ENCODE data around the gene DIAPH3. TPM values are rescaled to one million over a fixed set of nuclear protein-coding genes. Genes with fewer than 3 reads are reported as not detected.
"Not testable (repeated sequence)": the region's sequence is repeated elsewhere in the genome, so short reads cannot be mapped to it uniquely, and the experiment has no call there.

DIAPH3 gene
- total RNA-seq, 3 donors from 2014 or later = 1.3 to 5.7 (median 3.1) TPM

GRCh38 chr13:60201286-60201685 is 37.6 kb upstream of the DIAPH3 start:
- no peak for ATAC-seq
- DNase-seq = no peak
- H3K36me3 ChIP-seq (ENCODE audit: low read depth) = no peaks in the 10 kb centered on the region
- no peak overlapping the region for H3K4me3 ChIP-seq
- H3K9me3 ChIP-seq = no peaks in the 10 kb centered on the region
- H3K4me1 ChIP-seq (ENCODE audit: low read depth) = no peaks in the 10 kb centered on the region
- no peak for TF ChIP-seq CTCF (IDR thresholded peaks at IDR 0.05)
- intact Hi-C loops (cut with DNase I, micrococcal nuclease) = no loop called here

GRCh38 chr13:60195893-60196292 is 32.2 kb upstream of the DIAPH3 start:
- H3K4me1 ChIP-seq (ENCODE audit: low read depth); DNase-seq; H3K36me3 ChIP-seq (ENCODE audit: low read depth); ATAC-seq; H3K9me3 ChIP-seq; intact Hi-C loops (cut with DNase I, micrococcal nuclease); H3K4me3 ChIP-seq: not testable (repeated sequence)

DNA sequence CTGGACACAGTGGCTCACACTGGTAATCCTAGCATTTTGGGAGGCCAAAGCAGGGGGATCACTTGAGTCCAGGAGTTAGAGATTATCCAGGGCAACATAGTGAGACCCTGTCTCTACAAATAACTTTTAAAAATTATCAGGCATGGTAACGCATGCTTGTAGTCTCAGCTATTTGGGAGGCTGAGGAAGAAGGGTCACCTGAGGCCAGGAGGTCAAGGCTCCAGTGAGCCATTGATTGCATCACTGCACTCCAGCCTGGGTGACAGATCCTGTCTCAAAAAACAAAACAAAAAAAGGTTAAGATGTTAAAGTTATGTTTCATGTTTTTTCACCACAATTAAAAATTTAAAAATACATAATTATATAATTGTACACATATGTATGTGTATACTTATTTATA is 19.2 kb upstream of the DIAPH3 start:
- no peak for ATAC-seq
- no peak for DNase-seq

GRCh38 chr13:60178327-60178726 is 14.6 kb upstream of the DIAPH3 start:
- ATAC-seq (no peak), DNase-seq (no peak)
- Histone ChIP-seq H3K36me3 (ENCODE audit: low read depth) (no peaks in the 10 kb centered on the region), H3K9me3 (no peaks in the 10 kb centered on the region), H3K4me3 (no peak overlapping the region), H3K4me1 (ENCODE audit: low read depth) (no peaks in the 10 kb centered on the region)
- intact Hi-C loops (cut with DNase I, micrococcal nuclease) = no loop called here
- no peak for TF ChIP-seq CTCF (IDR thresholded peaks at IDR 0.05)

More for the DNA sequence above, 19.2 kb upstream of the DIAPH3 start:
- TF ChIP-seq CTCF (IDR thresholded peaks at IDR 0.05) = no peak
- Histone ChIP-seq H3K36me3 (ENCODE audit: low read depth) (no peaks in the 10 kb centered on the region), H3K9me3 (no peaks in the 10 kb centered on the region), H3K4me1 (ENCODE audit: low read depth) (no peaks in the 10 kb centered on the region), H3K4me3 (no peak overlapping the region)
- intact Hi-C loops (cut with DNase I, micrococcal nuclease) = no loop called here

GRCh38 chr13:60175571-60175970 is 11.8 kb upstream of the DIAPH3 start:
- no peak for ATAC-seq
- Histone ChIP-seq H3K36me3 (ENCODE audit: low read depth) (no peaks in the 10 kb centered on the region), H3K9me3 (no peaks in the 10 kb centered on the region), H3K4me3 (no peak overlapping the region), H3K4me1 (ENCODE audit: low read depth) (no peaks in the 10 kb centered on the region)
- no peak for DNase-seq
- TF ChIP-seq CTCF (IDR thresholded peaks at IDR 0.05) = no peak
- intact Hi-C loops (cut with DNase I, micrococcal nuclease) = no loop called here

DNA sequence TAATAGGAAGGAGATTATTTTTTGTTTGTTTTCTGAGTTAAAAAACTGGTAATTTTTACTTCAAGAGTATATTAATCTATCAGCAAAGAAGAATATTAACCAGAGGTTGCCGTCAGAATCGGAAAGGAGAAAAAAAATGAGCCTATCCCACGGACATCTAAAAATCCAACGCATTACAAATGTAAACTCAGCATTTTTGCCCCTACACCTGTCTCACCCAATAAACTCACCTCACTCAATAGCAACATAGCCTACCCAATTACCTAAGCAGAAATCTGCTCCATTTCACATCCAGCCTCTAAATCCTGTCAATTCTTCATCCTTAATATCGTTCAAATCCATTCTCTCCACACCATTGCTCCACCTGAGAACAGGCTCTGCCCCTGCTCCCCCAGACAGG is 10.4 kb upstream of the DIAPH3 start:
- Histone ChIP-seq H3K36me3 (ENCODE audit: low read depth) (no peaks in the 10 kb centered on the region), H3K9me3 (no peaks in the 10 kb centered on the region), H3K4me3 (no peak overlapping the region), H3K4me1 (ENCODE audit: low read depth) (no peaks in the 10 kb centered on the region)
- TF ChIP-seq CTCF (IDR thresholded peaks at IDR 0.05) = no peak
- intact Hi-C loops (cut with DNase I, micrococcal nuclease) = no loop called here
- ATAC-seq (no peak), DNase-seq (no peak)
